Glutamatergic neuron (in vitro differentiated cells): Measurements from ENCODE around the gene KCNJ6. TPM values are rescaled to one million over a fixed set of nuclear protein-coding genes. Genes with fewer than 3 reads are reported as not detected.
"Not testable (repeated sequence)": the region's sequence is repeated elsewhere in the genome, so short reads cannot be mapped to it uniquely, and the experiment has no call there.

ENCODE experiments used
- DNase-seq: peaks from one replicate; pipeline ENCODE4 v3.0.0; 2022
- H3K27ac Mint-ChIP-seq: one replicate; pipeline ENCODE4 v1.8.0; 2020; ENCODE audit warnings: mild to moderate bottlenecking, mixed read lengths, inconsistent platforms; ENCODE audit not compliant: unreplicated experiment
- H3K27me3 Mint-ChIP-seq: one replicate; pipeline ENCODE4 v1.8.0; 2020; ENCODE audit warnings: mild to moderate bottlenecking, moderate library complexity, mixed read lengths, inconsistent platforms; ENCODE audit not compliant: unreplicated experiment
- H3K36me3 Mint-ChIP-seq: one replicate; pipeline ENCODE4 v1.8.0; 2020; ENCODE audit warnings: mild to moderate bottlenecking, mixed read lengths, inconsistent platforms; ENCODE audit not compliant: unreplicated experiment
- H3K4me1 Mint-ChIP-seq: one replicate; pipeline ENCODE4 v1.8.0; 2020; ENCODE audit warnings: mild to moderate bottlenecking, low read depth, mixed read lengths, inconsistent platforms; ENCODE audit not compliant: unreplicated experiment
- H3K4me3 Mint-ChIP-seq: one replicate; pipeline ENCODE4 v1.8.0; 2020; ENCODE audit warnings: mild to moderate bottlenecking, mixed read lengths, inconsistent platforms; ENCODE audit not compliant: unreplicated experiment
- H3K9me3 Mint-ChIP-seq: one replicate; pipeline ENCODE4 v1.8.0; 2020; ENCODE audit warnings: mild to moderate bottlenecking, moderate library complexity, mixed read lengths, inconsistent platforms; ENCODE audit not compliant: unreplicated experiment
- total RNA-seq: library from RNA; stranded (reverse); fragmentation: NEBNext Ultra II Directional; extraction: Animal tissue kit (Norgen Biotek cat#: 25700); gene quantifications from one replicate; pipeline ENCODE4 v1.2.1, GENCODE V29; 2021; ENCODE audit not compliant: unreplicated experiment
- TF ChIP-seq, protein P1 (sequence below): fragments of 200-600 bp; sonication (generic); IDR thresholded peaks from one replicate; pipeline ENCODE4 v1.5.0; 2021; ENCODE audit not compliant: partially characterized antibody, unreplicated experiment

Gene KCNJ6
- total RNA-seq, 1 donor from 2014 or later = 80.5 TPM

DNA sequence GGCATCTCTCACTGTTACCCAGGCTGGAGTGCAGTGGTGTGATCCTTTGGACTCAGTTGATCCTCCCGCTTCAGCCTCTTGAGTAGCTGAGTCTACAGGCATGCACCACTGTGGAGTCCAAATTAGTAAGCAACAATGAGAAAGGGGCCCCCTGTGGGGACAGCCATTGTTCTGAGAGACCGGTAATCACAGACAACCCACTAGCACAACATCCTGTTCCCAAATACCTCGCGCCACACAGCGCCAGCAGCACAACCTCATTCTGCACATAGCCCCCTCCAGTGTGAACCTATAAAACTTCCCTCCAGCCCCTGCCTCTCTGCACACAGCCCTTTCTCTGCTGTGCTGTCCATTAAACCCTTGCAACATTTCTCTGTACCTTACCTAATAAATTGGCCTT is 323.2 kb downstream of the KCNJ6 start:
- Mint-ChIP-seq H3K36me3 (peaks cover 8% of the 10 kb centered on the region), H3K27ac (no peak overlapping the region), H3K9me3 (peaks cover 6% of the 10 kb centered on the region), H3K27me3 (peaks cover 2% of the 10 kb centered on the region), H3K4me3 (no peak overlapping the region), H3K4me1 (peaks cover 2% of the 10 kb centered on the region)
- TF ChIP-seq, protein P1, sequence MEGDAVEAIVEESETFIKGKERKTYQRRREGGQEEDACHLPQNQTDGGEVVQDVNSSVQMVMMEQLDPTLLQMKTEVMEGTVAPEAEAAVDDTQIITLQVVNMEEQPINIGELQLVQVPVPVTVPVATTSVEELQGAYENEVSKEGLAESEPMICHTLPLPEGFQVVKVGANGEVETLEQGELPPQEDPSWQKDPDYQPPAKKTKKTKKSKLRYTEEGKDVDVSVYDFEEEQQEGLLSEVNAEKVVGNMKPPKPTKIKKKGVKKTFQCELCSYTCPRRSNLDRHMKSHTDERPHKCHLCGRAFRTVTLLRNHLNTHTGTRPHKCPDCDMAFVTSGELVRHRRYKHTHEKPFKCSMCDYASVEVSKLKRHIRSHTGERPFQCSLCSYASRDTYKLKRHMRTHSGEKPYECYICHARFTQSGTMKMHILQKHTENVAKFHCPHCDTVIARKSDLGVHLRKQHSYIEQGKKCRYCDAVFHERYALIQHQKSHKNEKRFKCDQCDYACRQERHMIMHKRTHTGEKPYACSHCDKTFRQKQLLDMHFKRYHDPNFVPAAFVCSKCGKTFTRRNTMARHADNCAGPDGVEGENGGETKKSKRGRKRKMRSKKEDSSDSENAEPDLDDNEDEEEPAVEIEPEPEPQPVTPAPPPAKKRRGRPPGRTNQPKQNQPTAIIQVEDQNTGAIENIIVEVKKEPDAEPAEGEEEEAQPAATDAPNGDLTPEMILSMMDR = no peak
- DNase-seq = no peak

DNA sequence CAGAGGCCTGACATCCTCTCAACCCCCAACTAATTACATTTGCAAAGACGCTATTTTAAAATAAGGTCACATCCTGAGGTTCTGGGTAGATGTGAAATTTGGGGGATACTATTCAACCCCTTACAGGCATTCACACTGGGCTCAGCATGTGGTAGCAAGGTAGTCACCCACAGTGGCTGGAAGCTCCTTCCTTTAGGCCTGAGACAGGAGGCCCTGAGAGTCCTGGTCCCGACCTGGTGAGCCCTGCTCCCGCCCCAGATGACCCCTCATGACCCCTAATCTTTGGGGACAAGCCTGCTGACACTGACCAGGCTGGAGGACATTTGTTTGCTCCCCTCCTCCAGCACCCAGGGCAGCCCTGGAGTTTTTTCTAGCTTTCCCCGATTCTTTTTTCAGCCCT is 323.8 kb downstream of the KCNJ6 start:
- H3K36me3 Mint-ChIP-seq = peaks cover 8% of the 10 kb centered on the region
- H3K4me3 Mint-ChIP-seq = no peak overlapping the region
- no peak for DNase-seq
- peaks cover 6% of the 10 kb centered on the region for H3K9me3 Mint-ChIP-seq
- peaks cover 2% of the 10 kb centered on the region for H3K4me1 Mint-ChIP-seq
- H3K27ac Mint-ChIP-seq = no peak overlapping the region
- TF ChIP-seq, protein P1 = no peak
- H3K27me3 Mint-ChIP-seq = peaks cover 2% of the 10 kb centered on the region

DNA sequence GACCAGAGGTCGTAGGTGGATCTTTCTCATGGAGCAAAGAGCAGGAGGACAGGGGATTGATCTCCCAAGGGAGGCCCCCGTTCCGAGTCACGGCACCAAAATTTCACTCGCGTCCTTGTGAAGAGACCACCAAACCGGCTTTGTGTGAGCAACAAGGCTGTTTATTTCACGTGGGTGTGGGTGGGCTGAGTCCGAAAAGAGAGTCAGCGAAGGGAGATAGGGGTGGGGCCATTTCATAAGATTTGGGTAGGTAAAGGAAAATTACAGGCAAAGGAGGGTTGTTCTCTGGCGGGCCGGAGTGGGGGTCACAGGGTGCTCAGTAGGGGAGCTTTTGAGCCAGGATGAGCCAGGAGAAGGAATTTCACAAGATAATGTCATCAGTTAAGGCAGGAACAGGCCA is 324.3 kb downstream of the KCNJ6 start:
- not testable (repeated sequence) for H3K36me3 Mint-ChIP-seq, H3K4me3 Mint-ChIP-seq, H3K4me1 Mint-ChIP-seq, H3K27ac Mint-ChIP-seq, H3K9me3 Mint-ChIP-seq, DNase-seq, H3K27me3 Mint-ChIP-seq

DNA sequence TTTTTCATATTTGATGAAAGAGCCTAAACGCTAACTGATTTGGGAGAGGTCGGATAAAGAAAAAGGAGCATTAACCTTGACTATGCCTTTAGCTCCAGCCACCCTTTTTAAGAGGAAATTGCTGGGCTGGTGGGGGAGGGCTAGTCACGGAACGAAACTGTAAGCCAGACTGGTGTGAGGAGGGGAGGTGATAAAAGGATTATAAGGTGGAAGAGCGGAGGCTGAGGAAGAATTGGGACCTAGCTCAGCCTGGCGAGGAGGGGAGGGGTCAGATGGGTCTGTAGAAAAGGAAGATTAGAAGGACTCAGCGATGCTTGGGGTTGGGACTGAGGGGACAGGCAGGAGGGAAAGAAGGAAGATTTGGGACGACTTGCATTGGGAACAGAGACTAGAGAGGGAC is 325.4 kb downstream of the KCNJ6 start:
- not testable (repeated sequence) for H3K4me3 Mint-ChIP-seq, H3K27me3 Mint-ChIP-seq, H3K9me3 Mint-ChIP-seq, H3K36me3 Mint-ChIP-seq, H3K27ac Mint-ChIP-seq, DNase-seq, H3K4me1 Mint-ChIP-seq

DNA sequence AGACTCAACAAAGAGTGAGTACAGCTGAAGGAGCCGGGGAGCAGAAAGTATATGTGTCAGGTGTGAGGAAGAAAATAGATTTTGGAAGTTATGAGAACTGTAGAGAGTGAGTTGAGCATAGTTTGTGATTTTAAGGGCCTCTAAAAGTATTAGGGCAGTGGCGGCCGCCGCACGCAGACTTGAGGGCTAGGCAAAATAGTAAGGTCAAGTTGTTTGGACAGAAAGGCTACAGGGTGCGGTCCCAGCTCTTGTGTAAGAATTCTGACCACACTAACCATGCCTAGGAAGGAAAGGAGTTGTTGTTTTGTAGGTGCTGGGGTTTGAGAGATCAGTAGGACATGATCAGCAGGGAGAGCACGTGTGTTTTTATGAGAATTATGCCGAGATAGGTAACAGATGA is 327.6 kb downstream of the KCNJ6 start:
- H3K4me1 Mint-ChIP-seq, H3K36me3 Mint-ChIP-seq, DNase-seq, H3K27ac Mint-ChIP-seq, H3K4me3 Mint-ChIP-seq, H3K9me3 Mint-ChIP-seq, H3K27me3 Mint-ChIP-seq: not testable (repeated sequence)

DNA sequence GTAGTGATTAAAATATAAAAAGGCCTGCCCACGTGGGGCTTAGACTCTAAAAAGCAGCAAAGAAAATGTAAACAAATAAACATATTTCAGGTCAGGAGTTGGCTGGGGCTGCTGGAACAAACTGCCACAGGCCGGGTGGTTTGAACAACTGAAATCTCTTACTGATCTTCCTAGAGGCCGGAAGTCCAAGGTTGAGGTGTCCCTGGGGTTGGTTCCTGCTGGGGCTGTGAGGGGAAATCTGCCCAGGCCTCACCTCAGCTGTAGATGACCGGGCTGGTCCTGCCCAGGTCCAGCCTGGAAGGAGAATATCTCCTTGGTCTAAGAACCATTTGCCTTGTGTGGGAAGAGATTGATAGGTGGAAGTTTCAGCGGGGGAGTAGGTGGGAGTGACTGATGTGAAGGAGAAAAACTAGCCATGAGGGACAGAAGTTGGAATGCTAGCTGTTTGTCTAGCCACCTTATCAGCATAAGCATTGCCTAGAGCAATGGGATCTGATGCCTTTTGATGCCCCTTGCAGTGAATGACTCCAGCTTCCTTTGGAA is 328.6 kb downstream of the KCNJ6 start:
- peaks cover 1% of the 10 kb centered on the region for H3K9me3 Mint-ChIP-seq
- no peak for DNase-seq

More for the DNA sequence above, 328.6 kb downstream of the KCNJ6 start:
- H3K27ac Mint-ChIP-seq = no peak overlapping the region
- TF ChIP-seq, protein P1 = no peak
- H3K27me3 Mint-ChIP-seq = peaks cover 2% of the 10 kb centered on the region
- peaks cover 2% of the 10 kb centered on the region for H3K4me1 Mint-ChIP-seq
- no peak overlapping the region for H3K4me3 Mint-ChIP-seq
- no peaks in the 10 kb centered on the region for H3K36me3 Mint-ChIP-seq
